Hypothalamus (tissue), 51 donors: Measurements from ENCODE around the gene LTB4R.
A peak's percentile ranks its signal among the peaks of the same experiment; 100 is the strongest.

Source experiments
- DNase-seq, 51 donors: peaks; one replicate each; lab custom pipeline; 2025; lab: John Stamatoyannopoulos, UW

Gene LTB4R

GRCh38 chr14:24310646-24311604 lies at the start of gene LTB4R:
LTB4R (plus strand) TSS chr14:24311502; CDS start chr14:24315652, 4,150 bp downstream.
- peak in 39 of 51 donors; percentile 24 to 82 (median 69) for DNase-seq

GRCh38 chr14:24261969-24262327 lies 49.4 kb upstream of the LTB4R start:
- no peak for DNase-seq

- no peak for DNase-seq
Observed at GRCh38 chr14:24262821-24263733, 48.2 kb upstream of the LTB4R start, which contains the start of gene TGM1. TGM1 (minus strand) TSS chr14:24263177; CDS start chr14:24262352, 825 bp downstream.

GRCh38 chr14:24263848-24264247 lies 47.5 kb upstream of the LTB4R start:
- no peak for DNase-seq

- DNase-seq: no peak
Observed at GRCh38 chr14:24264298-24264697, 47.0 kb upstream of the LTB4R start.

- no peak for DNase-seq
Observed at GRCh38 chr14:24266344-24267244, 44.7 kb upstream of the LTB4R start.

- DNase-seq: no peak
Observed at GRCh38 chr14:24267516-24267915, 43.8 kb upstream of the LTB4R start.

GRCh38 chr14:24268225-24268624 lies 43.1 kb upstream of the LTB4R start:
- DNase-seq: no peak

GRCh38 chr14:24269368-24269767 lies 41.9 kb upstream of the LTB4R start:
- DNase-seq: no peak

GRCh38 chr14:24269910-24270536 lies 41.3 kb upstream of the LTB4R start:
- no peak for DNase-seq

- peak in 1 of 51 donors; percentile 45 for DNase-seq
Observed at GRCh38 chr14:24270537-24271133, 40.7 kb upstream of the LTB4R start.

- DNase-seq: peak; percentile 40 to 87 (median 67)
Observed at GRCh38 chr14:24271134-24271833, 40.0 kb upstream of the LTB4R start, which contains the start of gene RABGGTA. RABGGTA (minus strand) TSS chr14:24271597; CDS start chr14:24271115, 482 bp downstream.

- no peak for DNase-seq
Observed at GRCh38 chr14:24271834-24272263, 39.5 kb upstream of the LTB4R start.

GRCh38 chr14:24272467-24272866 lies 38.8 kb upstream of the LTB4R start:
- no peak for DNase-seq

- DNase-seq: no peak
Observed at GRCh38 chr14:24273422-24273998, 37.8 kb upstream of the LTB4R start.

GRCh38 chr14:24274101-24274543 lies 37.2 kb upstream of the LTB4R start:
- peak in 2 of 51 donors; percentile 9 to 15 for DNase-seq

- DNase-seq: no peak
Observed at GRCh38 chr14:24277071-24277470, 34.2 kb upstream of the LTB4R start.
